ENCODE data around the gene NEURL2.

NEURL2 gene

GRCh38 chr20:45848969-45849582, 41.9 kb downstream of the NEURL2 start:
- Histone ChIP-seq H3K4ac (ENCODE audit: low read length) (no peak overlapping the region), H2AFZ (ENCODE audit: low read length) (no peak overlapping the region), H4K8ac (ENCODE audit: low read depth, low read length) (no peak overlapping the region), H3K23ac (ENCODE audit: low read depth, low read length, poor library complexity) (no peak overlapping the region), H3K14ac (ENCODE audit: low read length) (no peak overlapping the region), H2BK12ac (ENCODE audit: low read length) (no peak overlapping the region), H2BK120ac (ENCODE audit: low read depth, low read length) (no peak overlapping the region), H2AK5ac (ENCODE audit: low read depth, low read length) (no peak overlapping the region), H3K79me1 (ENCODE audit: low read depth, low read length) (no peaks in the 10 kb centered on the region), H3K4me1 (ENCODE audit: control insufficient read depth in 2 of 2, insufficient read depth in 1 of 2, low read depth in 1 of 2, low read length in 2 of 2) (no peaks in the 10 kb centered on the region), H3K9me3 (replicated peaks in 1 of 2; ENCODE audit: control insufficient read depth in 2 of 2, insufficient read depth in 1 of 2, low read depth in 1 of 2, low read length in 2 of 2) (no peaks in the 10 kb centered on the region), H3K9ac (ENCODE audit: low read depth, low read length, poor library complexity) (no peak overlapping the region), H2BK5ac (ENCODE audit: low read length) (no peak overlapping the region), H2BK15ac (ENCODE audit: low read length) (no peak overlapping the region), H3K4me2 (ENCODE audit: insufficient read depth, low read length, poor library complexity, severe bottlenecking) (no peak overlapping the region), H3K4me3 (ENCODE audit: low read length in 2 of 2) (no peak overlapping the region), H3K27ac (replicated peaks; ENCODE audit: low read length) (no peak overlapping the region), H3K27me3 (ENCODE audit: control insufficient read depth in 3 of 3, insufficient read depth in 3 of 3, low read depth in 1 of 3, low read length in 3 of 3) (no peaks in the 10 kb centered on the region), H4K91ac (ENCODE audit: low read depth, low read length, poor library complexity) (no peak overlapping the region), H3K18ac (ENCODE audit: low read length) (no peak overlapping the region), H3K36me3 (replicated peaks in 1 of 2; ENCODE audit: control insufficient read depth in 2 of 2, insufficient read depth in 2 of 2, low read length in 2 of 2) (peaks cover 5 to 49% of the 10 kb centered on the region in 2 donors)
- WGBS, 2 donors (ENCODE audit: extremely low coverage in 2 of 2, insufficient read length in 2 of 2, insufficient replicate concordance in 1 of 2) = no CpG with 5 or more reads among the region's 8 CpGs
- DNase-seq (ENCODE audit: low spot score) = no peak

GRCh38 chr20:45848421-45848820, 42.6 kb downstream of the NEURL2 start:
- H3K27me3 ChIP-seq (ENCODE audit: control insufficient read depth in 3 of 3, insufficient read depth in 3 of 3, low read depth in 1 of 3, low read length in 3 of 3) = no peaks in the 10 kb centered on the region
- H2AK5ac ChIP-seq (ENCODE audit: low read depth, low read length) = no peak overlapping the region
- no peak overlapping the region for H3K23ac ChIP-seq (ENCODE audit: low read depth, low read length, poor library complexity)
- no peak overlapping the region for H3K4me2 ChIP-seq (ENCODE audit: insufficient read depth, low read length, poor library complexity, severe bottlenecking)
- H3K4ac ChIP-seq (ENCODE audit: low read length) = no peak overlapping the region
- H4K8ac ChIP-seq (ENCODE audit: low read depth, low read length) = no peak overlapping the region
- no CpG with 5 or more reads among the region's 8 CpGs for WGBS, 2 donors (ENCODE audit: extremely low coverage in 2 of 2, insufficient read length in 2 of 2, insufficient replicate concordance in 1 of 2)
- H3K27ac ChIP-seq (replicated peaks; ENCODE audit: low read length) = no peak overlapping the region
- peaks cover 10 to 53% of the 10 kb centered on the region in 2 donors for H3K36me3 ChIP-seq (replicated peaks in 1 of 2; ENCODE audit: control insufficient read depth in 2 of 2, insufficient read depth in 2 of 2, low read length in 2 of 2)
- H4K91ac ChIP-seq (ENCODE audit: low read depth, low read length, poor library complexity) = no peak overlapping the region
- no peak overlapping the region for H2BK5ac ChIP-seq (ENCODE audit: low read length)
- H3K4me1 ChIP-seq (ENCODE audit: control insufficient read depth in 2 of 2, insufficient read depth in 1 of 2, low read depth in 1 of 2, low read length in 2 of 2) = no peaks in the 10 kb centered on the region
- H3K18ac ChIP-seq (ENCODE audit: low read length) = no peak overlapping the region
- no peak for DNase-seq (ENCODE audit: low spot score)
- no peak overlapping the region for H2BK15ac ChIP-seq (ENCODE audit: low read length)
- H3K14ac ChIP-seq (ENCODE audit: low read length) = no peak overlapping the region
- H3K79me1 ChIP-seq (ENCODE audit: low read depth, low read length) = no peaks in the 10 kb centered on the region
- H3K4me3 ChIP-seq (ENCODE audit: low read length in 2 of 2) = peak overlapping the region in 1 of 2 donors; percentile 49
- H2BK12ac ChIP-seq (ENCODE audit: low read length) = no peak overlapping the region
- no peak overlapping the region for H2AFZ ChIP-seq (ENCODE audit: low read length)
- H3K9me3 ChIP-seq (replicated peaks in 1 of 2; ENCODE audit: control insufficient read depth in 2 of 2, insufficient read depth in 1 of 2, low read depth in 1 of 2, low read length in 2 of 2) = no peaks in the 10 kb centered on the region
- H2BK120ac ChIP-seq (ENCODE audit: low read depth, low read length) = no peak overlapping the region
- no peak overlapping the region for H3K9ac ChIP-seq (ENCODE audit: low read depth, low read length, poor library complexity)

GRCh38 chr20:45845452-45845851, 45.6 kb downstream of the NEURL2 start:
- Histone ChIP-seq H4K8ac (ENCODE audit: low read depth, low read length) (no peak overlapping the region), H2BK120ac (ENCODE audit: low read depth, low read length) (no peak overlapping the region), H2AK5ac (ENCODE audit: low read depth, low read length) (no peak overlapping the region), H2BK12ac (ENCODE audit: low read length) (no peak overlapping the region), H3K9me3 (replicated peaks in 1 of 2; ENCODE audit: control insufficient read depth in 2 of 2, insufficient read depth in 1 of 2, low read depth in 1 of 2, low read length in 2 of 2) (no peaks in the 10 kb centered on the region), H3K14ac (ENCODE audit: low read length) (no peak overlapping the region), H3K4me3 (ENCODE audit: low read length in 2 of 2) (no peak overlapping the region), H3K9ac (ENCODE audit: low read depth, low read length, poor library complexity) (no peak overlapping the region), H3K79me1 (ENCODE audit: low read depth, low read length) (no peaks in the 10 kb centered on the region), H3K27me3 (ENCODE audit: control insufficient read depth in 3 of 3, insufficient read depth in 3 of 3, low read depth in 1 of 3, low read length in 3 of 3) (no peaks in the 10 kb centered on the region), H3K36me3 (replicated peaks in 1 of 2; ENCODE audit: control insufficient read depth in 2 of 2, insufficient read depth in 2 of 2, low read length in 2 of 2) (peaks cover 18 to 73% of the 10 kb centered on the region in 2 donors), H3K23ac (ENCODE audit: low read depth, low read length, poor library complexity) (no peak overlapping the region), H2BK15ac (ENCODE audit: low read length) (no peak overlapping the region), H3K4ac (ENCODE audit: low read length) (no peak overlapping the region), H3K4me2 (ENCODE audit: insufficient read depth, low read length, poor library complexity, severe bottlenecking) (no peak overlapping the region), H3K18ac (ENCODE audit: low read length) (no peak overlapping the region), H2BK5ac (ENCODE audit: low read length) (no peak overlapping the region), H3K4me1 (ENCODE audit: control insufficient read depth in 2 of 2, insufficient read depth in 1 of 2, low read depth in 1 of 2, low read length in 2 of 2) (no peaks in the 10 kb centered on the region), H3K27ac (replicated peaks; ENCODE audit: low read length) (no peak overlapping the region), H4K91ac (ENCODE audit: low read depth, low read length, poor library complexity) (no peak overlapping the region), H2AFZ (ENCODE audit: low read length) (no peak overlapping the region)
- DNase-seq (ENCODE audit: low spot score) = no peak

GRCh38 chr20:45843506-45843905, 47.5 kb downstream of the NEURL2 start:
- no peak overlapping the region for H3K4ac ChIP-seq (ENCODE audit: low read length)
- WGBS, 2 donors (ENCODE audit: extremely low coverage in 2 of 2, insufficient read length in 2 of 2, insufficient replicate concordance in 1 of 2) = no CpG with 5 or more reads among the region's 14 CpGs
- no peaks in the 10 kb centered on the region for H3K79me1 ChIP-seq (ENCODE audit: low read depth, low read length)

More at GRCh38 chr20:45843506-45843905, 47.5 kb downstream of the NEURL2 start:
- Histone ChIP-seq H3K14ac (ENCODE audit: low read length) (no peak overlapping the region), H4K91ac (ENCODE audit: low read depth, low read length, poor library complexity) (no peak overlapping the region), H3K4me1 (ENCODE audit: control insufficient read depth in 2 of 2, insufficient read depth in 1 of 2, low read depth in 1 of 2, low read length in 2 of 2) (no peaks in the 10 kb centered on the region), H3K27ac (replicated peaks; ENCODE audit: low read length) (no peak overlapping the region), H2BK120ac (ENCODE audit: low read depth, low read length) (no peak overlapping the region), H3K27me3 (ENCODE audit: control insufficient read depth in 3 of 3, insufficient read depth in 3 of 3, low read depth in 1 of 3, low read length in 3 of 3) (no peaks in the 10 kb centered on the region), H3K18ac (ENCODE audit: low read length) (no peak overlapping the region), H4K8ac (ENCODE audit: low read depth, low read length) (no peak overlapping the region), H3K4me3 (ENCODE audit: low read length in 2 of 2) (no peak overlapping the region), H2BK12ac (ENCODE audit: low read length) (no peak overlapping the region), H3K23ac (ENCODE audit: low read depth, low read length, poor library complexity) (no peak overlapping the region), H3K9me3 (replicated peaks in 1 of 2; ENCODE audit: control insufficient read depth in 2 of 2, insufficient read depth in 1 of 2, low read depth in 1 of 2, low read length in 2 of 2) (no peaks in the 10 kb centered on the region), H2AK5ac (ENCODE audit: low read depth, low read length) (no peak overlapping the region), H3K4me2 (ENCODE audit: insufficient read depth, low read length, poor library complexity, severe bottlenecking) (no peak overlapping the region), H3K36me3 (replicated peaks in 1 of 2; ENCODE audit: control insufficient read depth in 2 of 2, insufficient read depth in 2 of 2, low read length in 2 of 2) (peaks cover 18 to 73% of the 10 kb centered on the region in 2 donors), H3K9ac (ENCODE audit: low read depth, low read length, poor library complexity) (no peak overlapping the region), H2BK5ac (ENCODE audit: low read length) (no peak overlapping the region), H2AFZ (ENCODE audit: low read length) (no peak overlapping the region), H2BK15ac (ENCODE audit: low read length) (no peak overlapping the region)
- no peak for DNase-seq (ENCODE audit: low spot score)

Measured in neuronal stem cell (in vitro differentiated cells).